Right cardiac atrium (tissue), 5 donors: ENCODE results near the gene C17orf58. TPM values are rescaled to one million over a fixed set of nuclear protein-coding genes. Genes with fewer than 3 reads are reported as not detected.
"Not testable (repeated sequence)": the region's sequence is repeated elsewhere in the genome, so short reads cannot be mapped to it uniquely, and the experiment has no call there.

Experiments used
- ATAC-seq, 2 donors: fragments of 200-7000 bp; cut with Tn5 transposase; one replicate each; pipeline versions ENCODE4 v1.8.0 to v1.9.1; 2020; ENCODE audit warnings: moderate library complexity in 2 of 2, mild to moderate bottlenecking in 1 of 2
- DNase-seq, 3 donors: peaks; one replicate each; pipeline ENCODE4 v3.0.0-alpha.2; 2020
- H3K27ac ChIP-seq: one replicate; pipeline ENCODE4 v1.5.1; 2013; ENCODE audit warnings: mild to moderate bottlenecking, low read length, control low read depth, moderate library complexity
- H3K27me3 ChIP-seq: one replicate; pipeline ENCODE4 v1.6.1; 2013; ENCODE audit not compliant: control insufficient read depth, insufficient read depth
- H3K4me1 ChIP-seq: one replicate; pipeline ENCODE4 v1.6.1; 2013; ENCODE audit warnings: low read length; ENCODE audit not compliant: control insufficient read depth, insufficient read depth
- H3K4me3 ChIP-seq: one replicate; pipeline ENCODE4 v1.5.1; 2013; ENCODE audit warnings: low read length, control low read depth
- H3K9me3 ChIP-seq: one replicate; pipeline ENCODE4 v1.6.1; 2013; ENCODE audit warnings: low read length; ENCODE audit not compliant: control insufficient read depth
- WGBS: extraction: QIAGEN DNeasy Blood & Tissue Kit; methylation state at CpG from one replicate; pipeline ENCODE4 v1.1.7; 2013; 5-methylcytosine and 5-hydroxymethylcytosine counted together
- intact Hi-C, 4 donors: fragments of 100-400 bp; cut with DNase I; formaldehyde crosslinking; loops; one replicate each; pipeline versions ENCODE4 v1.11.0 to v1.14.0; 2022 to 2023
- long read RNA-seq, 4 donors: library from polyadenylated mRNA; unstranded; transcript quantifications; one replicate each; pipeline ENCODE4 v2.0.0, GENCODE V29; 2020 to 2021
- polyA plus RNA-seq: library from polyadenylated mRNA; stranded (reverse); fragments of 200-250 nt; gene quantifications from one replicate; pipeline ENCODE4 v1.2.3, GENCODE V29; 2013
- total RNA-seq, 4 donors: library from RNA; stranded (reverse); fragmentation: NEBNext Ultra II Directional; extraction: Animal tissue kit (Norgen Biotek cat#: 25700); gene quantifications; one replicate each; pipeline ENCODE4 v1.2.1, GENCODE V29; 2021
- donor health status: healthy with polysubstance abuse.
- donor health status: DM: no; HTN: yes; CAD: no.
- donor health status: DM: no; HTN: no; CAD: no.
- donor health status: DM: no; HTN: yes; CAD: no; lungs with severe emphysema.
- donor health status: DM: yes; HTN: yes; CAD: no.

Gene C17orf58
- 1 to 10 TPM; 5.9 to 7.4 (median 6.9) TPM for total RNA-seq
- 12.0 TPM for polyA plus RNA-seq
- long read RNA-seq, donor 1, transcript C17orf58-202 (3 exons, 1,082 nt) = major isoform, 5 of 20 reads
- long read RNA-seq, donor 1, transcript C17orf58-203 (2 exons, 1,654 nt) = major isoform, 5 of 20 reads
- long read RNA-seq, donor 1, partial matches to known transcripts = 2 of 20 reads
- long read RNA-seq, donor 1, other reads (novel, unspliced or antisense) = 2 of 20 reads
- long read RNA-seq, donor 2, transcript C17orf58-204 (4 exons, 2,065 nt) = major isoform, 8 of 17 reads
- long read RNA-seq, donor 2, partial matches to known transcripts = 2 of 17 reads
- long read RNA-seq, donor 2, other reads (novel, unspliced or antisense) = 3 of 17 reads
- long read RNA-seq, donor 3, transcript C17orf58-203 (2 exons, 1,654 nt) = major isoform, 13 of 34 reads
- long read RNA-seq, donor 3, transcript C17orf58-202 (3 exons, 1,082 nt) = minor isoform, 8 of 34 reads
- long read RNA-seq, donor 3, partial matches to known transcripts = 6 of 34 reads
- long read RNA-seq, donor 3, other reads (novel, unspliced or antisense) = 7 of 34 reads
- long read RNA-seq, donor 4, partial matches to known transcripts = 4 of 13 reads
- long read RNA-seq, donor 4, other reads (novel, unspliced or antisense) = 2 of 13 reads

DNA sequence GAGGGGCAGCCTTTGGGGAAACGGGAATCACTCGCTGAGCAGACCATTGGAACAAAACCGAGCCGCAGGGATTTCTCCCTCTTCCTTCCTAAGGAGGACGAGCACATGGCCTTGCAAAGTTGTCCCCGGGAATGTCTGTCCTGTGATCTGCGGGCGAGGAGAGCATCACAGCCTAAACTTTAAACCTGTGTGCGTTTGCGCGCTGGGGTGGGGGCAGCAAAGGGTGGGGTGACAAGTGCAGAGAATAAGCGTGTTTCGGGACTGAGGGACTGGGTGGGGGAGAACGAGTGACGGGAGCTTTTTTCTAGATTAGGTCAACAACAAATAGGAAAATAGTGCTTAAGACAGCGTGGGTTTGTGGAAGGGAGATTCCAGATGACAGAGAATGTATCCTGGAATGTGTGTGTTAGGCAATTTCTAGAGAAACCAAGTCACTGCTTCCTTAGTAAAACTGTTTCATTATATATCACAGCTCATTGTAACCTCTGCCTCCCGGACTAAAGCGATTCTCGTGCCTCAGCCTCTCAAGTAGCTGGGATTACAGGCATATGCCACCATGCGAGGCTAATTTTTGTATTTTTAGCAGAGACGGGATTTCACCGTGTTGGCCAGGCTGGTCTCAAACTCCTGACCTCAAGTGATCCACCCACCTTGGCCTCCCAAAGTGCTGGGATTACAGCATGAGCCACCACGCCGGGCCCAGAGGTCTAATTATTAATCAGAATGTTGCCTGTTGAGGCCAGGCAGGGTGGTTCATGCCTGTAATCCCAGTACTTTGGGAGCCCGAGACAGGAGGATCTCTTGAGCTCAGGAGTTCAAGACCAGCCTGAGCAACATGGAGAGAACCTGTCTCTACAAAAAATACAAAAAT is at the start of gene C17orf58:
C17orf58 (minus strand) TSS at position 169 of the 871 bp plus-strand sequence. CDS start 271 bp downstream, outside the sequence.
- ATAC-seq = peak in 1 of 2 donors; percentile 12
- peak within 1 kb of the TSS; percentile 32 for H3K27ac ChIP-seq
- WGBS = 25% methylated on average over 25 of the region's 25 CpGs

DNA sequence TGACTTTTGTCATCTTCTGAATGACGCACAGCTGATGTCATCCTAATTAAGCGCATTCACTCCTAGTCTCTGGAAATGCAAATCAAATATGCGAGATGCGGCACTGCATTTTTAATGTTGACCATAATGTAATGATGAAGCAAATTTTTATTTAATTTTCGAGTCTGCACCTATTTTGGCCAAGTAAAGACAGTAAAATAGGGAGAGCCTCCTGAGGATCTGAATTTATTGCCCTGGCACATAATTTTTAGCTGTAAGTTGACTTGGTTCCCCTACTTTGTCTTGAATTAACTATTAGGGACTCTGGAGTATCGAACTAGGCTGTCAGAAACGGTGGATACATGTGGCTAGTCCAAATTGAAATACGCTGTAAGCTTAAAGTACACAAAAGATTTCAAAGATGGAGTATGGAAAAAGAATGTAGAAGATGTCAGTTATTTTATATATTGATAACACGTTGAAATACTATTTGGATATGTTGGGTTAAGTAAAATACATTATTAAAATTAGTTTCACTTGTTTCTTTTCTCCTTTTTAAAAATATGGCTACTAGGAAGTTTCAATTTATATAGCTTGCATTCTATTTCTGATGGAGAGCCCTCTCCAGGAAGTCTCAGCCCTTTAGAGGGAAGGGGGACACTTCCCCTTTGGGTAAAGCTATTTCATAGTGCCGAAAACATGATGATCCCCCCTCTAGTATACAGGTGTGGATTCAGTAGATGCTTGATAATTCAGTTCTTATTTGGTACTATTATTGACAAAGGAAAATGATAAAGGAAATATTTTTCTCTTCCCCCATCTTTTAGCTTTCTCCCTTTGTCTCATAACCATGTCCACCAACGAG is 40.3 kb upstream of the C17orf58 start:
- no peaks in the 10 kb centered on the region for H3K27me3 ChIP-seq
- DNase-seq = no peak
- H3K27ac ChIP-seq = no peak overlapping the region
- peak overlapping the region; percentile 54 for H3K4me3 ChIP-seq
- no peak for ATAC-seq
- no peaks in the 10 kb centered on the region for H3K9me3 ChIP-seq
- H3K4me1 ChIP-seq = no peaks in the 10 kb centered on the region
- 12% methylated on average over 11 of the region's 11 CpGs for WGBS
- intact Hi-C loops = no loop called here

More for the DNA sequence above, at the start of gene C17orf58:
- H3K9me3 ChIP-seq, intact Hi-C loops, H3K27me3 ChIP-seq, H3K4me1 ChIP-seq: not testable (repeated sequence)
- peak within 1 kb of the TSS; percentile 77 for H3K4me3 ChIP-seq
- DNase-seq = peak in 2 of 3 donors; percentile 36 to 72

DNA sequence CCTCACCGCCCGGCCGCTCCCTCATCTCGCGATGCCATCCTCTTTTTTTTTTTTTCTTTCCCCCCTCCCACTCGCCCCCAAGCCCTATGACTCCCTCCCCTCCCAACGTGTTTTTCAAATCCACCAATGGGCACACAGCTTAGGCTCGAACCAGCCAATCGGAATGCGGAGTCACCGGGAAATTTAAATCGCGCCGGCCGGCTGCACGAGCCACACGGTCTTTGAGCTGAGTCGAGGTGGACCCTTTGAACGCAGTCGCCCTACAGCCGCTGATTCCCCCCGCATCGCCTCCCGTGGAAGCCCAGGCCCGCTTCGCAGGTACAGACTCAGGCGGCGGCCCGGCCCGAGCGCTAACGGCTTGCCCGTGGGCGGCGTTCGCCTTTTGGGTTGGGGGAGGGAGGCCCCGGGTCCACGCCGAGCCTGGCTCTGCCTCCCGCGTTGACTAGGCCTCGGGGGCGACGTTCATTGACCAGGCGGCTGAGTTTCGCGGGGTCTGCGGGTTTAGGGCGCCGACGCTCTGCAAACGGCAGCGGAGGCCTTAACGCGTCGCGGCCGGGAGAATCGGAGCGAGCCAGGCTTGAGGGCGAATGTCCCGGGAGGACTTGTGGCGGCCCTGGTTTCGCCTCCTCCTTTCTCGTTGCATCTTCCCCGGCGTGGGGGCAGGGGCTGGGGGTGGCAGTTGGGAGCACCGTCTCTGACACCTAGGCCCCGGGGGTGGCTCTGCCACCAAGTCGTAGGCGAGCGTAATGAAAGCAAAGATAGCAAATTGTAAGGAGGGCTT is 39.4 kb upstream of the C17orf58 start, which contains the start of gene KPNA2:
KPNA2 (plus strand) TSS at position 213 of the 781 bp plus-strand sequence. CDS start 1,398 bp downstream, outside the sequence.
- DNase-seq = peak; percentile 94 to 97 (median 96)
- WGBS = under 1% methylated on average over 69 of the region's 72 CpGs
- peak; percentile 97 to 98 for ATAC-seq
- H3K4me1 ChIP-seq = no peaks in the 10 kb centered on the region
- peak within 1 kb of the TSS; percentile 54 for H3K4me3 ChIP-seq
- H3K27ac ChIP-seq = peak within 1 kb of the TSS; percentile 37
- no peaks in the 10 kb centered on the region for H3K9me3 ChIP-seq
- H3K27me3 ChIP-seq = no peaks in the 10 kb centered on the region
- intact Hi-C loops = no loop called here

DNA sequence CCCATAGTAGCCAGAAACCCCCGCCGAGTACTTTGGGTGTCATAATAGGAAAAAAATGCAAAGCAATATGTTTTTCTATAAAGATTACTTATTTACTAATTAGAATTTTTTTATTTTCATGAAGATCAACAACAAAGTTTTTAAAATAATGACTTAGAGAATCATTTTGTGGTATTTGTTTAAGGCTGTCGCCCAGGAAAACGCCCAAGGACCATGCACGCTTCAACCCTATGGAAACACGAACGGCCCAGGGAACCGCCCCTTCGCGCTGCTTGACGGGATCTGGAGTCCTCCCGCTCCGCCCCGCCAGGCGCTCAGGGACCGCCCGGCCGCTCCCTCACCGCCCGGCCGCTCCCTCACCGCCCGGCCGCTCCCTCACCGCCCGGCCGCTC is 38.9 kb upstream of the C17orf58 start:
- no peak overlapping the region for H3K27ac ChIP-seq
- H3K9me3 ChIP-seq = no peaks in the 10 kb centered on the region
- intact Hi-C loops = no loop called here
- no peaks in the 10 kb centered on the region for H3K4me1 ChIP-seq
- peak; percentile 95 to 97 for ATAC-seq
- peak overlapping the region; percentile 50 for H3K4me3 ChIP-seq
- WGBS = 2% methylated on average over 21 of the region's 27 CpGs
- H3K27me3 ChIP-seq = no peaks in the 10 kb centered on the region
- peak; percentile 95 to 98 (median 98) for DNase-seq

DNA sequence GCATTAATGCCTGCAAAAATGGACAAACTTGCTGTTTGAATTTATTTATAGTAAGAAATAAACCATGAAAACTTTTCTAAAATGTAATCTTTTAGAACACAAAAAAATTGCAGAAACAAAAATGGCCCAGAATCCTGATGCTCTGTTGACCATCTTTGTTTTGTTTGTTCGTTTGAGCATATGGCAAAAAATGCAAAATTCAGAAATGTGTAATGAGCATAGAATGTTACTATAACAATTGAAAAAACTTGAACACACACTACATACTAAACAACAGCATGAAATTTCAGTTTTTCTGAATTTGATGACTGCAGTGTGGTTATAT is 38.1 kb upstream of the C17orf58 start:
- H3K27me3 ChIP-seq = no peaks in the 10 kb centered on the region
- H3K27ac ChIP-seq = no peak overlapping the region
- no peaks in the 10 kb centered on the region for H3K4me1 ChIP-seq
- WGBS = 55% methylated on average over 1 of the region's 1 CpG
- H3K9me3 ChIP-seq = no peaks in the 10 kb centered on the region
- no peak overlapping the region for H3K4me3 ChIP-seq
- intact Hi-C loops = no loop called here
- ATAC-seq (no peak), DNase-seq (no peak)

DNA sequence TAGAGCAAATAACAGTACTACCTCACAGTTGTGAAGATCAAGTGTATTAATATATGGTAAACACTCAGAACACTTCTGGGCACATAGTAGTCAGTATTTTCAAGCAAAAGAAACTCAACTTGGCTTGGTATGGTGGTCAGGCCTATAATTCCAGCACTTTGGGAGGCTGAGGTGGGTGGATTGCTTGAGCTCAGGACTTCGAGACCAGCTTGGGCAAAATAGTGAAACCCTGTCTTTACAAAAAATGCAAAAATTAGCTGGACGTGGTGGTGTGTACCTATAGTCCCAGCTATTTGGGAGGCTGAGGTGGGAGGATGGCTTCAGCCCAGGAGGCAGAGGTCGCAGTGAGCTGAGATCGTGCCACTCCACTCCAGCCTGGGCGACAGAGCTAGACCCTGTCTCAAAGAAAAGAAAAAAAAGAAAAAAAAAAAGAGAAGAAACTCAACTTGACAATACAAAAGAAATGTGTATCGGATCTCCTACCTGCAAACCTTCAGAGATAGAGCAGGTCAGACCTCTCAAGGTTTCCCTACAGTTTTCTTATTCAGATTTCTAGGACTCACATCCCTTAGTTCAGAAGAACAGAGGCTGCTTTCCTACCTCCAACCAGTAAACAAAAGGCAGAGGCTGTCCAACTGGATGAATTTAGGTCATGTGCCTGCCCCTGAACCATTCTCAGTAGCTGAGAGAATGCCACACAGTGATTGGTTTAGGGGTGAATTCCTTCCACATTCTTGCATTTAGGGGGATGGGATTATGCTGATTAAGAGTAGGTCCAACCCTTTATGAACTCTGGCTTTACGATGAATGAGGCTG is 37.6 kb upstream of the C17orf58 start:
- no peak overlapping the region for H3K4me3 ChIP-seq
- peak overlapping the region; percentile 10 for H3K27ac ChIP-seq
- H3K9me3 ChIP-seq = no peaks in the 10 kb centered on the region
- no peaks in the 10 kb centered on the region for H3K4me1 ChIP-seq
- ATAC-seq = no peak
- intact Hi-C loops = no loop called here
- no peak for DNase-seq
- 70% methylated on average over 7 of the region's 7 CpGs for WGBS
- H3K27me3 ChIP-seq = no peaks in the 10 kb centered on the region

DNA sequence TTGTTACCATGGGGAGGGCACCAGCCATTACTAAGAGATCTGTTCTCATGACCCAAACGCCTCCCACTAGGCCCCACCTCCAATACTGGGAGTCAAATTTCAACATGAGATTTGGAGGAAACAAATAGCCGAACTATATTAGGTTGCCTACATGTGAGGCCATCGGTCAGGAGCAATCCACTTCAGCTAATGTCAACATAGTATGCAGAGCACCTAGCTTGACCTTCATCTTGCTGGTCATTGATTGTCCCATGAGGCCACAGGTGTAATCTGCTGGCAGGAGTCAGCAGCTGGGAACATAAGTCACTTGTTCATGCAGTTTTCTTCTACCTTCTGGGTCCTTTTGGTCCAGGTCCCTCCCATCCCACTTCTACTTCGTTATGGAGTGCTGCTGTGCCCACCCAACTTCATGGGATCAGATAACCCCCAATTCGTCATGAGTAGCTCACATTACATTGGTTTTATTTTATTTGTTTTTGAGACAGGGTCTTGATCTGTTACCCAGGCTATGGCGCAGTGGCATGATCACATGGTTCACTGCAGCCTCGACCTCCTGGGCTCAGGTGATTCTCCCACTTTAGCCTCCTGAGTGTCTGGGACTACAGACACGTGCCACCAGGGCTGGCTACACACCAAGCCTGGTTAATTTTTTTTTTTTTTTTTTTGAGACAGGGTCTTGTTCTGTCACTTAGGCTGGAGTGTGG is 33.4 kb upstream of the C17orf58 start:
- no peak for DNase-seq
- Histone ChIP-seq H3K4me3 (no peak overlapping the region), H3K27me3 (no peaks in the 10 kb centered on the region), H3K4me1 (no peaks in the 10 kb centered on the region), H3K27ac (no peak overlapping the region), H3K9me3 (no peaks in the 10 kb centered on the region)
- intact Hi-C loops = no loop called here
- no peak for ATAC-seq
- WGBS = 69% methylated on average over 8 of the region's 8 CpGs

DNA sequence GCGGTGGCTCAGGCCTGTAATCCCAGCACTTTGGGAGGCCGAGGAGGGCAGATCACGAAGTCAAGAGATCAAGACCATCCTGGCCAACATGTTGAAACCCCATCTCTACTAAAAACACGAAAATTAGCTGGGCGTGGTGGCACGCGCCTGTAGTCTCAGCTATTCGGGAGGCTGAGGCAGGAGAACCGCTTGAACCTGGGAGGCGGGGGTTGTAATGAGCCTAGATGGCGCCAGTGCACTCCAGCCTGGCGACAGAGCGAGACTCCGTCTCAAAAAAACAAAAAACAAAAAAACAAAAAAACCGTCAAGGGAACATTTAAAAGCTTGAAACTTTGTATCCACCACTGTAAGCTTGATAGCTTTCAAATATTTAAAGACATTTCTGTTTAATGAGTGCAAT is 26.3 kb upstream of the C17orf58 start:
- 94% methylated on average over 15 of the region's 15 CpGs for WGBS
- ATAC-seq, DNase-seq, intact Hi-C loops, H3K27me3 ChIP-seq, H3K4me1 ChIP-seq, H3K4me3 ChIP-seq, H3K9me3 ChIP-seq, H3K27ac ChIP-seq: not testable (repeated sequence)

DNA sequence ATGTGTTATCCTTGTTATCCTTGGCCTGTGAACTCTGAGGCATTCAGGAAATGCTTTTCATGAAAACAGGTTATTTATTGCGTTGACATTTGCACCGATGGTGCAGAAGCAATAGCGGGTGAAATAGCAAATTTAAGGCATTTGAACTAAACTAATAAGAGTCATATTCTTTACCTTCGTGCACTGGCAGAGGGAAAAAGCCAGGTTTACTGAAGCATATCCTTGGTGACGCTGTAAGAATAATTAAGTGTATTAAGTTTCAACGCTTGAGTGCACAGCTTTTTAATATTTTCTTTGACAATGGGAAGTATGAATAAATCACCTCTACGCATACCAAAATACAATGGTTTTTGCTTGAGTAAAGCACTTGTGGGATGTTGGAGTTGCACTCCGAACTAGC is 25.7 kb upstream of the C17orf58 start:
- no peaks in the 10 kb centered on the region for H3K9me3 ChIP-seq
- ATAC-seq = no peak
- H3K27me3 ChIP-seq = no peaks in the 10 kb centered on the region
- intact Hi-C loops = no loop called here
- no peak overlapping the region for H3K4me3 ChIP-seq
- H3K4me1 ChIP-seq = no peaks in the 10 kb centered on the region
- DNase-seq = no peak
- 93% methylated on average over 8 of the region's 8 CpGs for WGBS
- no peak overlapping the region for H3K27ac ChIP-seq
